H1 (cell line): Measurements from ENCODE around the gene DENND10. TPM values are rescaled to one million over a fixed set of nuclear protein-coding genes. Genes with fewer than 3 reads are reported as not detected.

Source experiments
- CTCF ChIA-PET: fragments of 300-600 bp; sonication (Branson Sonifier 250); formaldehyde crosslinking; loops from one replicate; lab custom pipeline; 2021; ENCODE audit not compliant: partially characterized antibody; lab: Charles Lee
- POLR2A ChIA-PET: fragments of 300-600 bp; sonication (Branson Sonifier 250); formaldehyde crosslinking; loops from one replicate; lab custom pipeline; 2021; ENCODE audit warnings: inconsistent platforms; ENCODE audit not compliant: partially characterized antibody; lab: Charles Lee
- DNase-seq, 2 experiments: peaks; one replicate each; pipeline versions ENCODE4 v3.0.0 to v3.0.0-alpha.2; 2010 to 2022; ENCODE audit warnings: low spot score in 2 of 2, low read depth in 1 of 2, mixed read lengths in 1 of 2
- FAIRE-seq: peaks from 2 replicates; lab custom pipeline; 2011; peaks lifted over from hg19 to GRCh38; lab: Jason Lieb, UNC
- H2AFZ ChIP-seq: 2 replicates; pipeline ENCODE4 v1.8.1; 2012; ENCODE audit warnings: low read length, inconsistent platforms
- H2AK5ac ChIP-seq: 2 replicates; pipeline ENCODE4 v1.6.1; 2013; ENCODE audit warnings: low read depth, low read length
- H2BK120ac ChIP-seq: replicated peaks from 2 replicates; pipeline ENCODE3; 2013; ENCODE audit warnings: low read depth, low read length, inconsistent platforms
- H2BK12ac ChIP-seq: 2 replicates; pipeline ENCODE4 v1.6.1; 2013; ENCODE audit warnings: low read depth, low read length
- H2BK15ac ChIP-seq: 2 replicates; pipeline ENCODE4 v1.6.1; 2013; ENCODE audit warnings: low read length
- H2BK20ac ChIP-seq: 2 replicates; pipeline ENCODE4 v1.6.1; 2013; ENCODE audit warnings: low read length
- H2BK5ac ChIP-seq: 2 replicates; pipeline ENCODE4 v1.6.1; 2013; ENCODE audit warnings: low read depth, low read length
- H3K14ac ChIP-seq: 2 replicates; pipeline ENCODE4 v1.6.1; 2013; ENCODE audit warnings: inconsistent platforms; ENCODE audit not compliant: insufficient read length
- H3K18ac ChIP-seq: 2 replicates; pipeline ENCODE4 v1.6.1; 2013; ENCODE audit warnings: low read length; ENCODE audit errors: extremely low read depth
- H3K23ac ChIP-seq: 2 replicates; pipeline ENCODE4 v1.6.1; 2013; ENCODE audit warnings: inconsistent platforms; ENCODE audit not compliant: insufficient read length
- H3K23me2 ChIP-seq: 2 replicates; pipeline ENCODE4 v1.6.1; 2013; ENCODE audit warnings: low read depth, low read length
- H3K27ac ChIP-seq: 2 replicates; pipeline ENCODE4 v1.6.1; 2011; ENCODE audit warnings: low read depth, low read length, inconsistent platforms
- H3K27me3 ChIP-seq, 4 experiments: replicated peaks in 1 of 4; 1 replicate in 1 of 4; 2 replicates in 3 of 4; pipeline versions ENCODE4 v1.6.1 to v1.8.1; 2011 to 2013; ENCODE audit warnings: low read length in 3 of 4, mild to moderate bottlenecking in 3 of 4, inconsistent platforms in 2 of 4, mixed read lengths in 2 of 4, moderate library complexity in 1 of 4; ENCODE audit not compliant: control insufficient read depth in 3 of 4, insufficient read depth in 3 of 4; ENCODE audit errors: extremely low read depth in 1 of 4
- H3K36me3 ChIP-seq, 4 experiments: 2 replicates each; pipeline versions ENCODE4 v1.6.1 to v1.8.1; 2011 to 2013; ENCODE audit warnings: mild to moderate bottlenecking in 4 of 4, low read length in 3 of 4, moderate library complexity in 2 of 4, control low read depth in 1 of 4, inconsistent platforms in 1 of 4; ENCODE audit not compliant: insufficient read depth in 4 of 4, control insufficient read depth in 2 of 4
- H3K4ac ChIP-seq: replicated peaks from 2 replicates; pipeline ENCODE3; 2013; ENCODE audit warnings: low read length, low read depth, mixed read lengths, inconsistent platforms; ENCODE audit not compliant: insufficient read length
- H3K4me1 ChIP-seq, 4 experiments: replicated peaks in 1 of 4; 1 replicate in 1 of 4; 2 replicates in 3 of 4; pipeline versions ENCODE4 v1.6.1 to v1.8.1; 2011 to 2013; ENCODE audit warnings: low read length in 3 of 4, inconsistent platforms in 2 of 4, mixed read lengths in 1 of 4; ENCODE audit not compliant: insufficient read depth in 4 of 4, control insufficient read depth in 3 of 4
- H3K4me2 ChIP-seq, 2 experiments: 2 replicates each; pipeline versions ENCODE4 v1.6.1 to v1.8.1; 2011 to 2013; ENCODE audit warnings: low read depth in 2 of 2, low read length in 2 of 2, control low read depth in 1 of 2, inconsistent platforms in 1 of 2, mild to moderate bottlenecking in 1 of 2; ENCODE audit not compliant: insufficient read depth in 1 of 2
- H3K4me3 ChIP-seq, 4 experiments: fragments of 200-600, 300-600 bp in 1 of 4; sonication (generic), shearing (Covaris generic), sonication (Bioruptor Twin) in 1 of 4; 2 replicates each; pipeline versions ENCODE4 v1.5.1 to v1.8.1; 2011 to 2016; ENCODE audit warnings: low read length in 4 of 4, low read depth in 3 of 4, control low read depth in 2 of 4, inconsistent platforms in 2 of 4, mild to moderate bottlenecking in 2 of 4, mixed read lengths in 1 of 4, moderate library complexity in 1 of 4; ENCODE audit not compliant: insufficient read depth in 2 of 4; ENCODE audit errors: extremely low read depth in 1 of 4
- H3K56ac ChIP-seq: replicated peaks from 2 replicates; pipeline ENCODE3; 2013; ENCODE audit warnings: low read depth, mild to moderate bottlenecking, mixed read lengths, low read length, inconsistent platforms; ENCODE audit not compliant: insufficient read length
- H3K79me1 ChIP-seq: 2 replicates; pipeline ENCODE4 v1.6.1; 2013; ENCODE audit warnings: low read depth, low read length, control low read depth
- H3K79me2 ChIP-seq, 2 experiments: 2 replicates each; pipeline versions ENCODE4 v1.6.1 to v1.8.1; 2012 to 2013; ENCODE audit warnings: low read length in 2 of 2, mild to moderate bottlenecking in 2 of 2, inconsistent platforms in 1 of 2; ENCODE audit not compliant: insufficient read depth in 2 of 2, control insufficient read depth in 1 of 2
- H3K9ac ChIP-seq, 4 experiments: replicated peaks in 1 of 4; 1 replicate in 1 of 4; 2 replicates in 3 of 4; pipeline versions ENCODE4 v1.6.1 to v1.8.1; 2011 to 2013; ENCODE audit warnings: low read depth in 3 of 4, low read length in 3 of 4, control low read depth in 2 of 4, mild to moderate bottlenecking in 2 of 4, moderate library complexity in 2 of 4, inconsistent platforms in 1 of 4; ENCODE audit errors: extremely low read depth in 1 of 4
- H3K9me3 ChIP-seq, 2 experiments: 2 replicates each; pipeline versions ENCODE4 v1.6.1 to v1.8.1; 2012 to 2013; ENCODE audit warnings: mild to moderate bottlenecking in 2 of 2, moderate library complexity in 2 of 2, control low read depth in 1 of 2, inconsistent platforms in 1 of 2, low read depth in 1 of 2, low read length in 1 of 2, mixed read lengths in 1 of 2; ENCODE audit not compliant: insufficient read depth in 2 of 2
- H4K20me1 ChIP-seq, 2 experiments: replicated peaks in 1 of 2; 2 replicates each; pipeline versions ENCODE3 to v1.8.1; 2011 to 2013; ENCODE audit warnings: inconsistent platforms in 2 of 2, low read length in 2 of 2, mild to moderate bottlenecking in 1 of 2; ENCODE audit not compliant: insufficient read depth in 2 of 2, control insufficient read depth in 1 of 2
- H4K5ac ChIP-seq: 2 replicates; pipeline ENCODE4 v1.6.1; 2013; ENCODE audit warnings: low read length, low read depth, mixed read lengths, inconsistent platforms; ENCODE audit not compliant: insufficient read length
- H4K8ac ChIP-seq: 2 replicates; pipeline ENCODE4 v1.8.0; 2013; ENCODE audit warnings: mild to moderate bottlenecking, moderate library complexity, low read length, inconsistent platforms; ENCODE audit not compliant: insufficient read depth; ENCODE audit errors: extremely low read depth
- H4K91ac ChIP-seq: replicated peaks from 2 replicates; pipeline ENCODE3; 2013; ENCODE audit warnings: low read length, mixed read lengths, inconsistent platforms; ENCODE audit not compliant: insufficient read length
- ASH2L ChIP-seq: fragments of 200-600, 300-600 bp; sonication (generic); IDR thresholded peaks from one replicate; pipeline ENCODE4 v1.7.1; 2017; ENCODE audit warnings: low read length
- BACH1 ChIP-seq: IDR thresholded peaks from 2 replicates; pipeline ENCODE4 v1.6.1; 2012; ENCODE audit warnings: low read length, improper control_type of control experiment
- BCL11A ChIP-seq, 2 experiments: IDR thresholded peaks; one replicate each; pipeline ENCODE4 v1.6.1; 2011; ENCODE audit warnings: low read depth in 2 of 2, low read length in 2 of 2, mild to moderate bottlenecking in 2 of 2
- CREB1 ChIP-seq: IDR thresholded peaks from 2 replicates; pipeline ENCODE4 v1.6.1; 2012; ENCODE audit warnings: inconsistent platforms
- JUND ChIP-seq: IDR thresholded peaks from 2 replicates; pipeline ENCODE4 v1.6.1; 2011; ENCODE audit warnings: mild to moderate bottlenecking, improper control_type of control experiment, low read length
- RBBP5 ChIP-seq: IDR thresholded peaks from 2 replicates; pipeline ENCODE4 v1.7.1; 2012; ENCODE audit warnings: low read depth, mild to moderate bottlenecking, inconsistent platforms, low read length, moderate library complexity, borderline replicate concordance
- RXRA ChIP-seq: IDR thresholded peaks from 2 replicates; pipeline ENCODE4 v1.6.1; 2011; ENCODE audit warnings: low read depth, mild to moderate bottlenecking, low read length, moderate library complexity; ENCODE audit not compliant: insufficient read depth
- SIN3A ChIP-seq, 2 experiments: IDR thresholded peaks in 1 of 2; conservative IDR thresholded peaks in 1 of 2; 2 replicates each; pipeline ENCODE4 v1.6.1; 2011 to 2012; ENCODE audit warnings: low read length in 2 of 2, improper control_type of control experiment in 1 of 2, low read depth in 1 of 2, mild to moderate bottlenecking in 1 of 2
- WGBS, 2 experiments: shearing (Covaris generic) in 1 of 2; methylation state at CpG; one replicate each; pipeline versions ENCODE4 v1.1.6 to v1.1.7; 2013 to 2015; ENCODE audit warnings: low lambda C conversion rate in 2 of 2, mixed read lengths in 2 of 2, inconsistent platforms in 1 of 2, low coverage in 1 of 2, missing lambda C conversion rate in 1 of 2; ENCODE audit not compliant: insufficient replicate concordance in 2 of 2, insufficient coverage in 1 of 2, insufficient read length in 1 of 2; ENCODE audit errors: extremely low coverage in 1 of 2, missing lambda C conversion rate in 1 of 2; 5-methylcytosine and 5-hydroxymethylcytosine counted together
- polyA plus RNA-seq, 7 experiments: library from polyadenylated mRNA; depleted of rRNA in 3 of 7; stranded (reverse) in 5 of 7; unstranded in 2 of 7; fragments of >200 nt in 5 of 7; fragments of 200-250 nt in 2 of 7; gene quantifications; 1 replicate in 5 of 7; 2 replicates in 1 of 7; 4 replicates in 1 of 7; pipeline versions ENCODE4 v1.2.1 to v1.2.3, GENCODE V29; 2011 to 2013; ENCODE audit warnings: missing spikeins in 2 of 7, mixed read lengths in 2 of 7
- total RNA-seq: library from RNA; stranded (reverse); fragmentation: NEBNext Ultra II Directional; extraction: Animal tissue kit (Norgen Biotek cat#: 25700); gene quantifications from 2 replicates; pipeline ENCODE4 v1.2.1, GENCODE V29; 2021
- TF ChIP-seq, protein P1 (sequence below): IDR thresholded peaks from 2 replicates; pipeline ENCODE4 v1.6.1; 2011; ENCODE audit warnings: low read length, improper control_type of control experiment

Gene DENND10
- total and polyA plus RNA-seq, 2 of the 8 experiments (the other 6 are each of a cell fraction or from before 2014, with no cell fraction given), result 49.3 to 64.4 TPM

DNA sequence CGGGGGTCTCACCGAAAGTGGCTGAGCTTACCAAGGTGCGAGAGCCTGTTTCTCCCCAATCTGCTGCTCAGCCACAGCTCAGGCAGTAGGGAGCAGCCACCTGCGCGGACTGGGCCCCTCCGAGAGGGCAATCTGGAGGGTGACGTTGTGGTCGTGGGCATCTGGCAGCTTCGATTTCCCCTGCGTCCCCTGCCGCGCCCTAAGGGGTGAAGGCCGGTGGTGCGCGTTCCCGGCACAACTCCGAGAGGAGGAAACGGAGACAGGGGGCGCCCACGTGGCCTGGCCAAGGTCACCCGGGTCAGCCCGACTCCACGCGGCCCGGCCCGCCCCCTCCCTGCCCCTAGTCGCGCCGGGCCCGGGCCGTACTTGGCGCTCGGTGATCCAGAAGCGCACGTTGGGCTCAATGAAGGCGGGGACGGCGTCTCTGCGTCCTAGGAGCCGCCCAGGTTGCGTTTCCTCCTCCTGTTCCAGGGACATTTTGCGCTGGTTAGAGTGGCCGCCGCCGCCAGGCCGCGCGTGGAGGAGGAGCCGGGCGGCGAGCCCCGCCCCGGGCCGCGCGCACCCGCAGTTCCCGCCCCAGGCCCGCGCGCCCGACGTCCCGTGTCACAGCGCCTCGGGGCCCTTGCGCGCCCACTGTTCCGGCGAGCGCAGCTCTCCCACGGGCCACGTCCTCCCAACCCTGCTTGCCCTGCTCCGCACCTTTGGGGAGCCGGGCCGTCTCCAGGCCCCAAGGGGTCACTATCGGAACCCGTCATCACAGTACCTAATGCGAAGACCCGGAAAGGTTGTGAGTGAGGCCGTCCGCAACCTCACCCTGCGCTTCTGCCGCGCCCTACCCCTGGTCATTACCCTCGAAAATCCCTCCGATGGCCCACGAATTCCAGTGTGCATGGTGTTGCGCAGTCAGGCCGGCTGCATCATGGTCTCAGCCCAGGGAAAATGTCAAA lies 61.5 kb downstream of the DENND10 start, which contains the start of gene SFXN4:
Gene SFXN4 (minus strand): TSS at position 544 of the 947 bp plus-strand sequence. CDS start 67 bp downstream, at position 477.
- 3% methylated on average over 73 of the region's 90 CpGs; no CpG with 5 or more reads in 1 of the 2 experiments for WGBS, 2 experiments
- H2BK12ac ChIP-seq, result no peak within 1 kb of the TSS
- peak within 1 kb of the TSS; percentile 47 to 80 (median 54) for H3K4me3 ChIP-seq
- no peaks in the 10 kb centered on the region for H4K20me1 ChIP-seq
- H3K4me1 ChIP-seq, result peaks cover 0 to 5% (median 0%) of the 10 kb centered on the region in 4 experiments; a peak in 2 of 7 replicates
- POLR2A ChIA-PET, result interaction anchor here (0.6 to 2.8 kb wide), 13 partner anchors 11 to 420 kb away, joined by 3 to 9 read pairs (median 3); no protein-coding TSS in a partner anchor
- H2BK120ac ChIP-seq, result no peak within 1 kb of the TSS
- H4K91ac ChIP-seq, result peak within 1 kb of the TSS; percentile 88
- H3K27ac ChIP-seq, result no peak within 1 kb of the TSS
- no peaks in the 10 kb centered on the region; a peak in 2 of 7 replicates for H3K27me3 ChIP-seq
- peaks cover 10% of the 10 kb centered on the region for H3K23me2 ChIP-seq
- no peak within 1 kb of the TSS for H3K14ac ChIP-seq
- CTCF ChIA-PET, result interaction anchor here (1.0 to 1.2 kb wide), 2 partner anchors 18 to 26 kb away, joined by 3 read pairs; no protein-coding TSS in a partner anchor
- no peak within 1 kb of the TSS; the same call in 1 of the 2 replicates for H2BK5ac ChIP-seq
- H2AFZ ChIP-seq, result peak within 1 kb of the TSS; percentile 72
- FAIRE-seq (no peak), DNase-seq (peak in 1 of 2 experiments; percentile 79)
- H3K18ac ChIP-seq, result peak within 1 kb of the TSS; percentile 90
- no peak within 1 kb of the TSS for H2BK15ac ChIP-seq
- no peak within 1 kb of the TSS for H2AK5ac ChIP-seq
- peak within 1 kb of the TSS; percentile 71 for H3K56ac ChIP-seq
- H3K9ac ChIP-seq, result peak within 1 kb of the TSS; percentile 59 to 74 (median 66)
- H3K36me3 ChIP-seq, result peaks cover 14 to 33% (median 24%) of the 10 kb centered on the region in 4 experiments
- H4K8ac ChIP-seq, result peak within 1 kb of the TSS; percentile 90
- H3K4me2 ChIP-seq, result peak within 1 kb of the TSS; percentile 87 to 99
- H4K5ac ChIP-seq, result peak within 1 kb of the TSS; percentile 41
- peak within 1 kb of the TSS; percentile 85 for H3K4ac ChIP-seq
- H3K9me3 ChIP-seq, result no peaks in the 10 kb centered on the region; a peak in 1 of 4 replicates
- no peaks in the 10 kb centered on the region for H3K79me2 ChIP-seq
- H3K79me1 ChIP-seq, result no peaks in the 10 kb centered on the region
- no peak within 1 kb of the TSS for H3K23ac ChIP-seq
- no peak within 1 kb of the TSS for H2BK20ac ChIP-seq
- TF ChIP-seq CREB1, result 0 out of 2 replicates have a peak, but pooled peaks have one; percentile 20
- TF ChIP-seq, protein P1, sequence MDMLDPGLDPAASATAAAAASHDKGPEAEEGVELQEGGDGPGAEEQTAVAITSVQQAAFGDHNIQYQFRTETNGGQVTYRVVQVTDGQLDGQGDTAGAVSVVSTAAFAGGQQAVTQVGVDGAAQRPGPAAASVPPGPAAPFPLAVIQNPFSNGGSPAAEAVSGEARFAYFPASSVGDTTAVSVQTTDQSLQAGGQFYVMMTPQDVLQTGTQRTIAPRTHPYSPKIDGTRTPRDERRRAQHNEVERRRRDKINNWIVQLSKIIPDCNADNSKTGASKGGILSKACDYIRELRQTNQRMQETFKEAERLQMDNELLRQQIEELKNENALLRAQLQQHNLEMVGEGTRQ, result no peak
- TF ChIP-seq SIN3A (conservative IDR thresholded peaks at IDR 0.05 in 1 of 2, IDR thresholded peaks at IDR 0.05 in 1 of 2; ENCODE audit: low read depth in 1 of 2, low read length in 2 of 2), result peak in 1 of 2 experiments; percentile 77; a peak in 2 of 4 replicates
- peak; percentile 71 for TF ChIP-seq ASH2L
- TF ChIP-seq RXRA, result no peak
- TF ChIP-seq JUND, result no peak
- TF ChIP-seq BCL11A (IDR thresholded peaks at IDR 0.05; ENCODE audit: low read depth in 2 of 2, low read length in 2 of 2), result no peak
- 0 out of 2 replicates have a peak, but pooled peaks have one; percentile 42 for TF ChIP-seq RBBP5
- TF ChIP-seq BACH1, result peak; percentile 31
